NCI-H345 (cell line): ENCODE measurements around the gene PLK2.

Experiments
- DNase-seq: peaks from one replicate; lab custom pipeline; 2025; lab: John Stamatoyannopoulos, UW

Gene PLK2

DNA sequence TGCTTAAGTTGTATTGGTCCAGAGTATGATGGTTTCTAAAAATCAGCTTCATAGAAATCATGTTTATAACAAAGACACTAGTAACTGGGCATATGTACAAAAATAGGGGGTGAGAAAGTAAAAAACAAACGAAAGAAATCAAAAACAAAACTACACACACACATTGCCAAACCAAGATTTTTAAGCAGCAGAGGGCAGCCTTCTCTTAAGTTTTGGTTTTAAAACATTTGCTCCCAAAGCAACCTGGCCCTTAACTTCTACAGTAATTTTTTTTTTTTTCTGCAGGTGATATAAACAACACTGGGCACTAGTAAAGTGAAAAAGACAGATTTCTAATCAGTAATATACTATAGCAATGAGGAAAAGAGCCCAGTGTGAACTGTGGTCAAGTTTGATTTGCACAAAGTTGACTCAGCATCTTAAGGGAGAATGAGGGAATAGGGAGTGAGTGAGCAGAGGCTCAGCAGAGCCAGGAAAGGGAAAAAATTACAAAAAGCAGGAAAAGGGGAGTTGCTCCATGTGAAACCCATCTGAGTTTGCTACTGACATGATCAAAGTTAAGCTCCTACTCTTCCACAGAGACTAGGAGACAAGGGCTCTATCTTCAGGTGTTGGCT is 18.0 kb upstream of the PLK2 start:
- DNase-seq, result no peak

DNA sequence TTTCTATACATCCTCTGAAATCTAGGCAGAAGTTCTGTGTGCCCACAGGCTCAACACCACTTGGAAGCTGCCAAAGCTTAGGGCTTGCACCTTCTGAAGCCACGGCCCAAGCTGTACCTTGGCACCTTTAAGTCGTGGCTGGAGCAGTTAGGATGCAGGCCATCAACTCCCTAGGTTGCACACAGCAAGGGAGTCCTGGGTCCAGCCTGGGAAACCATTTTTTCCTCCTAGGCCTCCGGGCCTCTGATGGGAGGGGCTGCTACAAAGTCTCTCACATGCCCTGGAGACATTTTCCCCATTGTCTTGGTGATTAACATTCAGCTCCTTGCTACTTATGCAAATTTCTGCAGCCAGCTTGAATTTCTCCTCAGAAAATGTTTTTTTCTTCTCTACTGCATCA is 15.5 kb upstream of the PLK2 start:
- DNase-seq, result no peak

DNA sequence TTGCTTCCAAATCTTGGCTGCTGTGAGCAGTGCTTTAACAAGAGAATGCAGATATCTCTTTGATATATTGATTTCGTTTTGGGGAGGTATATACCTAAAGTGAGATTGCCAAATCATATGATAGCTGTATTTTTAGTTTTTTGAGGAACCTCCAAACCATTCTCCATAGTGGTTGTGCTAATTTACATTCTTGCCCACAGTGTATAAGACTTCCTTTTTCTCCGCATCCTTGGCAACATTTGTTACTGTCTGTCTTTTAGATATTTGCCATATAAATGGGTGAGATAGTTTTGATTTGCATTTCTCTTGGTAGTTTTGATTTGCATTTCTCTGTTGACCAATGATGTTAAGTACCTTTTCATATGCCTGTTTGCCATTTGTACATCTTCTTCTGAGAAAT is 10.0 kb upstream of the PLK2 start:
- DNase-seq, result no peak

DNA sequence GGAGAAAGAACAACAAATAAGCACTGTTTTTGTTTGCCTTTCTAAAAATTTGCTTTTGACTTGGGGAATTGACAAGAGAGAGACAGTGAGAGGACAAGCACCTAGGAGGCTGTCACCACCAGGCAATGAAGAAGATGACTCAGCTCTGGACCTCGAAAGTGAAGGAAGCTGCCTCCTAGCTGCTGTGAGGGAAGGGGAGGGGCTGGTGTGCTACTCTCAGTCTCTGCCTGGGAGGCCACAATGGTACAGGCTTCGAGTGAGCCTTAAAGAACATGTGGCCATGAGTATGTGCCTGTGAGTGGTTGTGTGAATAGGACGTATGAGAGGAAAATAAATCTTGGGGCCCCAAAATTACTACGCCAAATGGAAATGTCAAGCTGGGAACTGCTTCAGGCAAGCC is 7.1 kb upstream of the PLK2 start:
- DNase-seq, result no peak

DNA sequence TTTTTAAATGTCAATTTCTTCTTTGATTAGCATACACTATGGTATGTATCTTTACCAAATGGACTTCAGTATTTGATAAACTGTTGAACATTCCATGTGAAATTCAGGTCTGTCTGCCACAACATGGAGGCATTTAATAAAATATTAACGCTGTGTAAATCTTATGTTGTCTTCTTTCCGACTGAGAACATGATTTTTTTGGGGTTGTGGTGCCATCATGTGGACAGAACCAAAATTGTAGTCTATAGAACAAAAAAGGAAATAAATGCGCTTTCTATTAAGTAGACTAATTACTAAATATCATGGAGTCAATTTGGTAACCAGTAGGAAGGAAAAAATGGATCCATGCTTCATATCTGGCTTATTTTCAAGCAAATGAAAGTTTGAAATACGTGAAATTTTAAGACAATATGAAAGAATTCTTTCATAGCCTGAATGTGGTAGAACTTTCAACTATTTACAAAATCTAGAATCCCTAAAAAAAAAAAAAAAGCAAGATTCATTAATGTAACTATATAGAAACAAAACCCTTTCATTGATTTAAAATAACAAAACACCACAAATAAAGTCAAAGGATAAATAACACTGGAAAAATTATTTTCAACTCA is 2.8 kb upstream of the PLK2 start:
- peak; percentile 50 for DNase-seq

DNA sequence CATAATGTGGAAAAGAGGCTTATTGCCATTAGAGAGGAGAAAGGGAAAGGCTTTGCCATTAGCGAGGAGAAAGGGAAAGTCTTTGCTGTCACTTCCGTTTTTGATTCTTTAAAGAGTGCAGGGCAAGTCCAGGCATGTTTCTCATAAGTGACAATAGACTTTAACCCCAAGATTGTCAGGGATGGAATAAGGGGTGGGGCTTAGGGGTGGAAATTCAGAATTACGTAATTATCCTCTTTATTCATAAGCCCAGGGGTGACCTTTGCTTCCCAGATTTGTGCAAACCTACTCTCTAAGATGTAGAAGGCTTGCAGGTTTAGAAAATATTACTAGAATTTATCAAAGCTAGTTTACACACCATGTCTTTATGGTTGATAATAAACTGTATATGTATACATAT is 2.3 kb upstream of the PLK2 start:
- peak; percentile 23 for DNase-seq

DNA sequence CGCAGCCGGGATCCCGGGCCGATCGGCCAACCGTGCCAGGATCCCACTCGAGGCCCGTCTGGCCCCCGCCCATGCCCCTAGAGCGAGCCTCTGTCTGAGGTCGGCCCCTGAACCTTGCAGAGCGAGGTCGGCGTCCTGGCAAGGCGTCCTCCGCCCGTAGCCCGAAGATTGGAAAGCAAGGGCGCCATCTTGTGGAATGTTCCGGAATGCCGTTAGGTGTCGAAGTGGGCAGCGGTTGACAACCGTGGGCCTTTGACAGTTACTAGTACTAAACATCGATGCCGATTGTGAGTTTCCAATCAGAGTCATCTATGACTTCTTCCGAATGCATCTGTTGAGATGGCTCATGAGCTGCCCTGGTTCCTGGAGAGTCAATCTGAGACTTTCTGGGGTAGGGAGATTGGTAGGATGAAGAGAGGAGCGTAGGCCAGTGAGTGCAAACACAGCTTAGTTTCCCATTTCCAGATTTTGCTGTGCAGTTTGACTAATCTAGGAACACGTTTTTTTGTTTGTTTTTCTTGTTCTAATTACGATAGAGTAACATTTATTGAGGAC is 923 bp upstream of the PLK2 start:
- peak; percentile 89 for DNase-seq

DNA sequence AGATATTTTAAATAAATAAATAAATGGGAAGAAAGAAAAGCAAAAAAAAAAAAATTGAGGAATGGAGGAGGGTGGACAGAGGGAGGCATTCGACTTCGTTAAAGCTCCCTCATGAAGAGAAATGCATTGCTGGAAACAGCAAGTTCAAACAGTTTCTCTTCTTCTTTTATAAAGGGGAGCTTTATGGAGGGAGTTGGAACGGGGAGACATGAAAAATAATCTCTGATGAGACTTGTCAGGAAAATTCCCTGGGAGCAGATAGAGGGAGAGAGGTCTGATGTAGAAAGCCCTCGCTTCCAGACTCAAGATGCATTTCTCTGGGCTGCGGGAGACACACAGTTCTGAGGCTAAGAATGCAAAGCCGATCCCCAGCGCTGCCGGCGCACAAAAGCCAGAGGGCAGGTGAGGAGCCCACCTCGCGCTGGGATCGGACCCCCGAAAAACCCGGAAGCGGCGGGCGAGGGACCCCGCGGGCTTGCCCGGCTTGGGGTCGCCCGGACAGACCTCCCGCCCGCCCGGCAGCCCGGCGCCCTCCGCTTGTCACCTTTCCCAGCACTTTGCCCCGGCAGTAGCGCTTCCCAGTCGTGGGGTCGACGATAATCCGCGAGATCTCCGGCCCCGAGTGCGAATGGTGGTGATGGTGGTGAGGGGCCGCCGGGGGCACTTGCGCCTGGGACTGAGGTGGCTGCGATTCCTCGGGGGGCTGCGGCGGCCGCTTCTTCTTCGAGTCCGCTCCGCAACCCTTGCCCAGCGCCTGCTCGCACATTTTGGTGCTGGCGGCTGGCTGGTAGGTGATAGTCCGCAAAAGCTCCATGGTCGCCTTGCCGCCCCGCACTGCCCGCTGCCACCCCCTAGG is 512 bp downstream of the PLK2 start:
- peak; percentile 32 for DNase-seq

DNA sequence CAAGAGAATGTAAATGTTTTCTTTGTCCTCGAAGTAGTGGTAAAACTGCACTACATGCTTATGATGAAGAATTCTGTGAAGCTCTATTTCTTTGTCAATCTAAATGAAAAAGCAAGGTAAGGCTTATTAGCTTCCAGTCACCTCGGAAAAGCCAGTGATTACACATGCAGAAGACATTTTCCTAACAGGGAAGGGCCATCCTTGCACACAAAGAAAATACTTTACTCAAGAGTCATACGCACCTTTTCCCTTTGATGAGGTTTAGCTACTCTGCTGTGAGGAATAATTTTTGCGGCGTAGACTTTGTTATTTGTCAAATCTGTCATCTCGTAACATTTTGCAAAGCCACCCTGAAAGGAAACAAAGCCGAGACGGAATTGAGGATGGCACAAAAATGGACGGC is 1.1 kb downstream of the PLK2 start:
- no peak for DNase-seq

DNA sequence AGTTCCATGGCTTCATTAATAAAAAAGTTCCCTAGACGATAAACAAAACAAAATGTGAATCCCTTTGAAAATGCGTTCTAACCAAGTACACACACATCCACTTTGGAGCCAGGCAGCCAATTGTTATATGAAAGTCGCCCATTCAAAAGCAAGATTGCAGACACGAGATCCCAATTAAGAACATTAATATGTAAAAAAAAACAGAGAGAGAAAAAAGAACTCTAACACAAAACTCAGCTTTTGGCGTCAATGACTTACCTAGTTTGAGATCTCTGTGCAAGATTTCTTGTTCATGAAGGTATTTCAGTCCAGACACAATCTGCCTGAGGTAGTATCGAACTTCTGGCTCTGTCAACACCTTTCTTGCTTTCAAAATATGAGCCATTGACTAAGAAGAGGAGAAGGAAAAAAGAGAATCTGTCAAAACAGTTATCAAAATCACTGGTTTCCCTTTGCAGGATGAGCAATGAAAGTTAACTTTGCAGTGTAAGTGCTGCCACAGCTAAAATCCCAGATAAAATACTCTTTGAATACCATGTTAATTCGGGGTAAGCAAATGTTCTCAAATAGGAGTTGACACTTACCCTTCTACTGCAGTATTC is 1.6 kb downstream of the PLK2 start:
- DNase-seq, result no peak

DNA sequence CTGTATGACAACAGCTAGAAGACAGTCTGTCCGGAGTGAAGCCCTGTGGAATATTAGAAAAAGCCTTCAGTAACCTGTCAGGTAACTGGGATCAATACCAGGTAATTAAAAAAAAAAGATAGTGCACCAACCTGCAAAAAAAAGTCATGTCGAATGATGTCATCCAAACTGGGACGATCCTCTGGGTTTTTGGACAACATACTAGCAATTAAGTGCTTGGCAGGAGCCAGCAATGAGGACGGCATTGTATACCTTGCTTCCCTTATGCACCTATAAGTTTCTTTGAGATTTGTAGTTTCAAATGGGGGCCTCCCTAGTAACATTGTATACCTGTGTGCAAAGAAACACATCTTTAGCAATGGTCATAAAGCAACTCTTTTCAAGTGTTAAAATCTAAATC is 2.8 kb downstream of the PLK2 start:
- DNase-seq, result no peak

DNA sequence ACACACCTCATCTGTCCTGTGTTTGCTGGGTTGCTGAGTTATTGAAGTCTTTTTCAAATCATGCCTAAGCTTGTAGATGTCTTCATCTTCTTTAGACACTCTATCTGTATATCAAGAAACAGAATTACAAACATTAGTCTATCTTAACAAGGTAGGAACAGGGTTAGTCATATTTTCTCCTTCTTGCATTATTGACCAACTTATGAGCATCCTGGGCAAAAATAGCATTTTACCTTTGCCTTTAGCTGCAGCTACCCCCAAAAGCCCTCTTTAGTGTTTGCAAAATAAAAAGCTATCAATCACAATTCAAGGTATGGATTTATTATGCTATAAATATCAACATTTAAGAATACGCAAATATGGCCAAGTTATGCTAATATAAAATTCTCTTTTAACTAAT is 3.4 kb downstream of the PLK2 start:
- no peak for DNase-seq

DNA sequence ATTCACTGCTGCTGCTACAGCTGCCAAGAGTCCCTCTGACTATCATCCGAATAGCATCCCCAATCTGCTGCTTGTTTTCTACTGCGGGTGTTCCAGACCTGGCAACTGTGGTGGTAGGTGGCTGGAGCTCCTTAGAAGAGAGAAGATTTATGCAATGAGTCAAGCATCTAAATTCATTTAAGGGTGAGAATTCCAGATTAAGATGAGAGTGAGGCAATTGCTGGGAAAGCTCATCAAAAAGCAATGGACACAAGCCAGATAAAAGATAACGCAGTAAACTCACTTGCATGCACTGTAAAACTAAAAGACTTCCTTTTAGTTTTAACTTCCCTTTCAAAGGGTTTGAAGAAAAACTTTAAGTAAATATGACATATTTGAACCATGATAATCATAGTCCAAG is 3.9 kb downstream of the PLK2 start:
- DNase-seq, result no peak

DNA sequence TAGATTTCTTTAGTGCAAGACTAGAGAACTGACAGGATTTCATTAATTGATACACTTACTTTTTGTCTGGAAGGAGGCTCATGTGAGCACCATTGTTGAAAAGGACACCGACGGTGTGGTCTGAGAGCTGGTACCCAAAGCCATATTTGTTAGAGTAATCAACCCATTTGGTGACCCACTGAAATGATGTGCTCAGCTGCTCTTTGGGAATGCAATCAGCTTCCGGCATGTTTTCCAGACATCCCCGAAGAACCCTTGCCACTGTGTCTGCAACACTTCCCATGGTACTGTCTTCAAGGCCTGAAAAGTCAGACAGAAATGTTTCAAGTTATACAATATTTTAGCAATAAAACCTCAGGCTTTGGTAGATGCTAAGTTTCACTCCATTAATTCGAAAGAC is 4.4 kb downstream of the PLK2 start:
- DNase-seq, result no peak

DNA sequence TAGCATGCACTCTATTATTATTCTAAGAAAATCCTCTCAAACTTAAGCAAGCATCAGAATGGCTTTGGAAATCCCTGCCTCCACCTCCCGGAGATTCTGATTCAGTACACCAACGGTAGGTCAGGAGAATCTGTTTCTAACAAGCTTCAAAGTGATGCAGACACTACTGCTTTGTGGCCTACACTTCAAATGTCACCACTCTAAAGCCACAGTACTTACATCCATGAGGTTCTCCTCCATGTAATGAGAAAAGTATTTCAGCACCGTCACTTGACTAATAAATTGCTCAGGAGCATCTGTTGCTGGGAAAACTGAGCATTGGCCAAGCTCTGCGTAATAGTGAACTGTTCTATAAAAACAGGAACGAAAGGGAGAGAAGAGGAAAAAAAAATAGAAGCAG is 4.8 kb downstream of the PLK2 start:
- no peak for DNase-seq

DNA sequence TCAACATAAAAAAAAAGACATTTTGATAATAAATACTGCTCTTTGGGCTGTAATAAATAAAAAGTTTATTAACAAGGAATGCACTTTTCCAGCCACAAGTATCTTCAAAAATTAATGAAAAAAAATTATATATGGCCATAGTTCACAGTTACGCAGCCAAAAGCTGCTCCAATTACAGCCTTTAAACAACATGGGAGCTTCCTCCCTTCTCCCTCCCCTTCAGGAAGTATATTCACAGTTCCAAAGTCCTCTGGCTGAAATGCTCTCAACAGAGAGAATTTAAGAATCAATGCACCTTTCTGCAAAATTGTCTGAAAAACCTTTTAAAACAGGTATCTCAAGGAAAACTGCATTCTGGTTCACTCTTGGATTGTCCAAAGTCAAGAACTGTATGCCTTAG is 5.9 kb downstream of the PLK2 start:
- DNase-seq, result no peak

DNA sequence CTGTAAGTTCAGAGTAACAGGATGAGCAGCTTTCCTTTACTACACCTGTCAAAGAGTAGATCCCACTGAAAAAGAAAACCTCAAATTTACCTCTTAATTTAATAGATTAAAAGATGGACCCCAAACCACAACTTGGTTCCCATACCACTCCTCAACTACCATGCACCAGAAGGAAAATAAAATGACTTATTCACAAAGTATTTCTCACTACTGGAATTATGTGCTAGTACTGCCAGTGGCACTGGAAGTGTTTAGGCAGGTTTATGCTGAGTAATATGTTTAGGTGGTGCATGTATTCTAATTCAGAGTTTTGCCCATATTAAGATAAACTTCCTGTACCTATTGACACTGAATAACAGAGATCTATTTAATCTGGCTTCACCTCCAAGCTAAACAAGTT is 6.6 kb downstream of the PLK2 start:
- no peak for DNase-seq

DNA sequence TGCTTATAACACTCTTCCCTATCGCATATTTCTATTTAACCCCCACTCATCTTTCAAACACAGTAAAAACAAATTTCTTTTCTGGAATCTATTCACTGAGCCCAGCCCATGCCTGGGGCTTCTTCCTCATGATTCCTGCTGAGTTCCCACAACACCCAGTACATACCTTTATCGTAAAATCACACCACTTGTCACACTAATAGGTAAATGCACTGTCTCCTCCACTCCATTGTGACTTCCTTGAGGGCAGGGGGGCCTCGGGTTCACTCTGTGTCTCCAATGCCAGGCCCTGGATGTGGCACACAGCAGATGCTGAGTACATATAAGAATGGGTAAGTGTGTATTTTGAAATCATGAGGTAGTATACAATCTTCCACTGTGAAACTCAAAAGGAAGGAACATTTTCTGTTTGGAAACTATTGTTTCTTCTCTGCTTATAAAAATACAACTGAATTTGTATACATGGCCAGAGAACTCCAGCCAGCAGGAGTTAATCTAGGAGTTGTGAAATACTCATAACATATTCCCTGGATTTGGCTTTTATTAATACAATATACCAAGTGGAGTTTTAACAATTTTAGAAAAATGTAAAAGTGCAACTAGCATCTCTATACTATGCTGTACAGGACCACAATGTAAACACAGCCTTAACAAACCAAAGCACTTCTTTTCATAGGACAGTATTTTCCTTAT is 7.2 kb downstream of the PLK2 start:
- DNase-seq, result no peak

DNA sequence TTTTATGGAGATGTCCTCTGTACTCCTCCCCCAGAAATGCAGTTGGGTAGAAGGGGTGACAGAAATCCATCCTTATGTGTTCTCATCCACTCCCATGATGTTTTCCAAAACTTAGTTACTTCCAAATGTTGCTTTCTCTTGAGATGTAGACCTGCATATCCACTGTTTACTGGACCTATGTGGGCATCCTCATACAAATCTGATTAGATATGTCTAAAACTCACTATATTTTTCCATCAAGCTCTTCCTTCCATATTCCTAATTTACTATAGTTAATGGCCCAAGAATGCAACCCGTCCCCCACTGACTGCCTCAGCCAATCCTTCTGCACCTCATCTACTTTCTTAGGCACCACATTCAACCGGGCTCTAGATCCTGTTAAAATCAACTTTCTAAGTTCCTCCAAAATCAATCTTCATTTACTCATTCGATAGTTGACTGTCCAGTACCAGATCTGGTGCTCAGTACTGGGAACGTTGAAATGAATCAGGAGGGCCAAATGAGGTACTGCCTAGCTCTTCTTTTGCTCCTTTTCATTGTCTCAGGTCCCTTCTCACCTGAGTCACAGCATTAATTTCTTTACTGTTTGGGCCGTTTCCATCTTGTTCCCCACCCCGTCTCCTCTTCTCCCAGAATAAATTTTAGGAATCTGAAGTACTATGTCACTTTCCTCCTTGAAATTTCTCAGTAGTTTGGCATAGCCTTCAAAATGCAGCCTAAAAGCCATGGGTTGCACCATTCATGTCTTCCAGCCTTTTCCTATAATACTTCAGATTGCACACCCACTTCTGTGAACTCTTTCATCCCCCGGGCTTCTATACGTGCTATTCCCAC is 7.9 kb downstream of the PLK2 start:
- DNase-seq, result no peak

DNA sequence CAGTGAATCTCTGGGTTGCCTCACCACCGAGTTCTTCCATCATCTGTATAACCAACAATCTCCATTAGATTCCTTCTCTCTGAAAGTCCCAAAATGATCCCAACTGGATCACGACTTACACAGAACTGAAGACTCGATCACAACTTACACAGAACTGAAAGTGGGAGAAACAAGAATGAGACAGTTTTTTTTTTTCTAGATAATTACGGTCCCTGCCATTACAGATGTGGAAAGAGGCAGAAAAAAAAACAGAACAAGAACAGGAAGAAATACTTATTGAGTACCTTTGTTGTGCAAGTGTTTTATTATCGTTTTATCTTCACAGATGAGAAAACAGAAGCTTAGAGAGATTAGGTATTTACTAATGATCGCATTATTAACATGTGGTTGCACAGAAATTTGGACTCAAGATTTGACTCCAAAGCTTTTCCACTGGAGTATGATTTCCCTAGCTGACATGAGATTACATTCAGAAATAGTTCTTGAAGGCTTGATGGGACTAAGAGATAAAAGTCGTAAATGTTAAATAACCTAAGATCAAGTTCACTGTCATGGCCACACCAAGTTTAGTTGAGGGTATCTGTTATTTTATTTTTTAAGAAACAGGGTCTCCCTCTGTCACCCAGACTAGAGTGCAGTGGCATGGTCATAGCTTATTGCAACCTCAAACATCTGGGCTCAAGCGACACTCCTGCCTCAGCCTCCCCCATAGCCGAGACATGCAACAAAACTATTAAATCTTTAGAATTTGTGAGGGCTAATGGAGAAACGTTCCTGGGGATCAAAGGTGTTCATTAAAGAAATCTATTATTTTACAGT is 8.9 kb downstream of the PLK2 start:
- DNase-seq, result no peak
